Measurements from ENCODE around the gene AUTS2.

DNA sequence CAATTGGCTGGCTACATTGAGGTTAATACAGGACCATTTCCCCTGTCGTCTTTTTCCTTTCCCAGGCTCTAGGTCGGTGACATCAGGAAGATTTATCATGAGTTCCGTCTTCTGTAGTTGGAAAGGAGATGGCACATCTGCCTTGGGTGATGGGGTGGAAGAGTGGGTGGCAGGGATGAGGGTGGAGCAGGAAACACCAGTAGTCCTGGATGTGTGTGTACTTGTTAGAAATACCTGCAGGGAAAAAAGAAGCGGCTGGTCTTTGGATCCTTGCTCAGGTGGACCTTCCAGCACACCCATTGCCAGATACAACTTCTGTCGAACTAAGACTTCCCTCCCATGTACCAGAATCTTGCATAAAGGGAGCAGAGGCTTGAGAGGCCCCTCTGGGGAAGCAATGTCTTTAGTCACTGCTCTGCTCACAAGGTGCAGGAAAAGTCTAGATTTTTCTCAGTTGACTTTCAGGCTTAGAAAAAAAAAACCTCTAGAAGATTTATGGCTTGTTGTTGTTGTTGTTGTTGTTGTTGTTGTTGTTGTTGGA lies 1016.9 kb downstream of the AUTS2 start:
- TF ChIP-seq, protein P1, sequence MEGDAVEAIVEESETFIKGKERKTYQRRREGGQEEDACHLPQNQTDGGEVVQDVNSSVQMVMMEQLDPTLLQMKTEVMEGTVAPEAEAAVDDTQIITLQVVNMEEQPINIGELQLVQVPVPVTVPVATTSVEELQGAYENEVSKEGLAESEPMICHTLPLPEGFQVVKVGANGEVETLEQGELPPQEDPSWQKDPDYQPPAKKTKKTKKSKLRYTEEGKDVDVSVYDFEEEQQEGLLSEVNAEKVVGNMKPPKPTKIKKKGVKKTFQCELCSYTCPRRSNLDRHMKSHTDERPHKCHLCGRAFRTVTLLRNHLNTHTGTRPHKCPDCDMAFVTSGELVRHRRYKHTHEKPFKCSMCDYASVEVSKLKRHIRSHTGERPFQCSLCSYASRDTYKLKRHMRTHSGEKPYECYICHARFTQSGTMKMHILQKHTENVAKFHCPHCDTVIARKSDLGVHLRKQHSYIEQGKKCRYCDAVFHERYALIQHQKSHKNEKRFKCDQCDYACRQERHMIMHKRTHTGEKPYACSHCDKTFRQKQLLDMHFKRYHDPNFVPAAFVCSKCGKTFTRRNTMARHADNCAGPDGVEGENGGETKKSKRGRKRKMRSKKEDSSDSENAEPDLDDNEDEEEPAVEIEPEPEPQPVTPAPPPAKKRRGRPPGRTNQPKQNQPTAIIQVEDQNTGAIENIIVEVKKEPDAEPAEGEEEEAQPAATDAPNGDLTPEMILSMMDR (IDR thresholded peaks at IDR 0.05) = no peak
- no peak for TF ChIP-seq POLR2A (IDR thresholded peaks at IDR 0.05)
